Measurements from ENCODE around the gene VAC14.

Gene VAC14

DNA sequence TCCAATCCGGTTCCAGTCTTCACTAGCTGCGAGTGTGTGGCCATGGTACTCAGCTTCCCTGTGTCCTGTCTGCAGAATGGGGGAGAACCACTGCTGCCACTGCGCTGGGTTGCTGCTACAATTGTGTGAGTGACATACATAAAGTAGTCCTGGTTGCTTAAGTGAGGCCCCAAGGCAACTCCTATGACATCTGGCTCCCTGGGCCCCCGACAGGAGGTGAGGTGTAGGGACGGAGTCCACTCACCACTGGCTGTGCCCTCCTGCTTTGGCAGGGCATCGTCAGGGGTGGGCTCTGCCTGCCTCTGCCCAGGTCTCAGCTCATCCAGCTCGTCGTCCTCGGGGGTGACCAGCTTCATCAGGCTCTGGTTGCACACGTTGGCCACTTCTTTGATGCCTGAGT is 20.4 kb downstream of the VAC14 start:
- Mint-ChIP-seq H3K36me3 (ENCODE audit: insufficient read depth) (peaks cover 58% of the 10 kb centered on the region), H3K4me1 (no peaks in the 10 kb centered on the region)
- no peak for DNase-seq (ENCODE audit: low spot score in 2 of 2)

DNA sequence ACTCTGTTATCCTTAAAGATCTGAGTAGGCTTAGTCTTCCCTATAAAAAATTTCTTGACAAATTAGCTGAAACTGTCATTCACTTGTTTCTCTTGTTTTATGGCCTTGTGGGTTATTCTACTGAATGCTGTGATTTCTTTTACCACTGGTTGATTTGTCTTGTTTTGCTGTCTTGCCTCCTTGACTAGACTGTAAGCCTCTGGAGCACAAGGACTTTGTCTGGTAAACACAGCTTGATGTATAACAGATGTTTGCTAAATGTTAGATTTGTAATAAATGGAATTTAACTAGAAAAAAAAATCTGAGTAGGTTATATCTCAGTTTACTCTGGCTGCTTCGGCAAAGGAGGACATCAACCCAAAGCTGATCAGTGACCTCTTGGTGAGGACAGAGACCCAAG is 21.6 kb downstream of the VAC14 start:
- Mint-ChIP-seq H3K27ac (ENCODE audit: low read depth) (no peak overlapping the region), H3K27me3 (no peaks in the 10 kb centered on the region), H3K4me1 (no peaks in the 10 kb centered on the region), H3K36me3 (ENCODE audit: insufficient read depth) (peaks cover 56% of the 10 kb centered on the region), H3K4me3 (no peak overlapping the region), H3K9me3 (no peaks in the 10 kb centered on the region)
- DNase-seq (ENCODE audit: low spot score in 2 of 2) (no peak), ATAC-seq (replicated peaks; ENCODE audit: extremely low read depth, poor library complexity, severe bottlenecking) (no peak)

More for the DNA sequence above, 20.4 kb downstream of the VAC14 start:
- Mint-ChIP-seq H3K27ac (ENCODE audit: low read depth) (no peak overlapping the region), H3K27me3 (no peaks in the 10 kb centered on the region), H3K4me3 (no peak overlapping the region), H3K9me3 (no peaks in the 10 kb centered on the region)
- no peak for ATAC-seq (replicated peaks; ENCODE audit: extremely low read depth, poor library complexity, severe bottlenecking)

DNA sequence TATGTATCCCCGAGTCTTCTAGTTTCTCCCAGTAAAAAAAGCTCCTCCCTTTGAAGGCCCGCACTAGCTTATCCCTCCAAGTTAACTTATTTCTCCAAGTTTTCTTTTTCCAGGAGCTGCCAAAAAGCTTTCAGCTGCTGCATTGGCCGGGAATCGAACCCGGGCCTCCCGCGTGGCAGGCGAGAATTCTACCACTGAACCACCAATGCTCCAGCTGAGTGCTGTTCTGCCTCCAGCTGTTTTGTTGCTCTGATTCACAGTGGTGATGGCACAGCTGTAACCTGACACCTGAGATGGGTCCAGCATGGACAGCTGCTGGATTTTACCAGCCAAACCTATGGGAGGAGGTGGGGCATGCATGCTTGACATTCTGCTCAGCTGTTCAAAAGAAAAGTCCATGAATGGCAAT is 22.1 kb downstream of the VAC14 start:
- no peaks in the 10 kb centered on the region for H3K4me1 Mint-ChIP-seq
- no peak overlapping the region for H3K4me3 Mint-ChIP-seq
- no peak for ATAC-seq (replicated peaks; ENCODE audit: extremely low read depth, poor library complexity, severe bottlenecking)
- DNase-seq (ENCODE audit: low spot score in 2 of 2) = no peak
- peaks cover 54% of the 10 kb centered on the region for H3K36me3 Mint-ChIP-seq (ENCODE audit: insufficient read depth)
- H3K27ac Mint-ChIP-seq (ENCODE audit: low read depth) = peak overlapping the region; percentile 20
- H3K27me3 Mint-ChIP-seq = no peaks in the 10 kb centered on the region
- H3K9me3 Mint-ChIP-seq = no peaks in the 10 kb centered on the region

DNA sequence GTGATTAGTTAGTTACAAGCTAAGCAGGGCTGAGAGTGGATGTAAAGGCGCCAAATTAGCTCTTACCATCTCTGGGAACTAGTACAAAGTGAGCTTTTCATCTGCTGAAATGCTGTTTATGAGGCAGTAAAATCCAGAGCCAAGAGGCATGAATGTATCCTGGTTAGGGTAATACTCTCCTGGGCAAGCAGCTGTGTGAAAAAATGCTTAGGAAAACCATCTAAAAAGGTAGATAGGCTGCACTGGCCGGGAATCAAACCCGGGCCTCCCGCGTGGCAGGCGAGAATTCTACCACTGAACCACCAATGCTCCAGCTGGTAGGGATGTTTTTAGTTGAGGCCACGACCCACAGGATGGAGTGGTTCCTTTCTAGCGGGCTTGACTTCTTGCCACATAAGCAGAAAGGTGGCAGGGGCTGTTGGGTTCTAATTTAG is 23.0 kb downstream of the VAC14 start:
- H3K4me3 Mint-ChIP-seq = no peak overlapping the region
- H3K27me3 Mint-ChIP-seq = no peaks in the 10 kb centered on the region
- H3K36me3 Mint-ChIP-seq (ENCODE audit: insufficient read depth) = peaks cover 51% of the 10 kb centered on the region

DNA sequence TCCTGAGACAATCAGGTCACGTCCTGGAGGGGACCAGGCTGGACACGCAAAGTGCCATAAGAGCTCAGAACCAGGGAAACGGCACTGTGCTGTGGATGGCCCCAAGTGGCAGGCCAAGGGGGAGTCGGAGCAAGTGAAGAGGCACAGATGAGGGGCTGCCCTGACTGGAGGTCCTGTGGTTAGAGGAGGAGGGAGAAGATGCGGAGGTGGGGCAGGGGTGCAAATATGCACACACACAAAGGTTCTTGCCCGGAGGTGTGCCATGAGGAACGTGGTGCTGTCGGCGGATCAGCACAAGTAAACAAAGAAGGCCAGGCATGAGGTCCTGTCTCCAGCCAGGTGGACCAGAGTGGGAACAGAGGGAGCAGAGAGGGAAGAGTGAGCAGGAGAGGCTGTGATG is 23.5 kb downstream of the VAC14 start:
- Mint-ChIP-seq H3K4me3 (no peak overlapping the region), H3K4me1 (no peaks in the 10 kb centered on the region), H3K9me3 (no peaks in the 10 kb centered on the region), H3K27me3 (no peaks in the 10 kb centered on the region), H3K27ac (ENCODE audit: low read depth) (no peak overlapping the region), H3K36me3 (ENCODE audit: insufficient read depth) (peaks cover 47% of the 10 kb centered on the region)
- DNase-seq (ENCODE audit: low spot score in 2 of 2) (no peak), ATAC-seq (replicated peaks; ENCODE audit: extremely low read depth, poor library complexity, severe bottlenecking) (no peak)

More for the DNA sequence above, 23.0 kb downstream of the VAC14 start:
- ATAC-seq (replicated peaks; ENCODE audit: extremely low read depth, poor library complexity, severe bottlenecking) (no peak), DNase-seq (ENCODE audit: low spot score in 2 of 2) (no peak)
- H3K4me1 Mint-ChIP-seq = no peaks in the 10 kb centered on the region
- peak overlapping the region; percentile 20 for H3K27ac Mint-ChIP-seq (ENCODE audit: low read depth)
- H3K9me3 Mint-ChIP-seq = no peaks in the 10 kb centered on the region

DNA sequence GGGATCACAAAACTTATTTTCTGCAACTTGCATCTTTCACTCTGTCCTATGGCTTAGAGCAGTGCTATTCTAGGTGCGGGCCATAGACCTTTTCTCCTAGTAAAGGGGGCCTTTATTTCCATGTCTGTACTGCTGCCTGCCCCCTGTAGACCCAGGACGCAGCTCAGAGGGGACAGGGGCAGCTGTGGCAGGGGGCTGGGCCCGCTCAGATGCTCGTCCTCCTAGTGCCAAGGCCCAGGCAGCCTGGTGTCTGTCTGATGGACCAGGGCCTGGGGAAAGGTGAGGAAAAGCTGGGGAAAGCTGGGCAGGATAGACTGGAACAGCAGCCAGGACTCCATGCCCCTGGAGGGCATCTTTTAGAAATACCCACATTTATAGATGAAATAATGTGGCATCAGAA is 25.6 kb downstream of the VAC14 start:
- Mint-ChIP-seq H3K4me3 (no peak overlapping the region), H3K27me3 (no peaks in the 10 kb centered on the region), H3K27ac (ENCODE audit: low read depth) (peak overlapping the region; percentile 29), H3K4me1 (no peaks in the 10 kb centered on the region), H3K9me3 (no peaks in the 10 kb centered on the region), H3K36me3 (ENCODE audit: insufficient read depth) (peaks cover 40% of the 10 kb centered on the region)
- no peak for DNase-seq (ENCODE audit: low spot score in 2 of 2)
- ATAC-seq (replicated peaks; ENCODE audit: extremely low read depth, poor library complexity, severe bottlenecking) = no peak

DNA sequence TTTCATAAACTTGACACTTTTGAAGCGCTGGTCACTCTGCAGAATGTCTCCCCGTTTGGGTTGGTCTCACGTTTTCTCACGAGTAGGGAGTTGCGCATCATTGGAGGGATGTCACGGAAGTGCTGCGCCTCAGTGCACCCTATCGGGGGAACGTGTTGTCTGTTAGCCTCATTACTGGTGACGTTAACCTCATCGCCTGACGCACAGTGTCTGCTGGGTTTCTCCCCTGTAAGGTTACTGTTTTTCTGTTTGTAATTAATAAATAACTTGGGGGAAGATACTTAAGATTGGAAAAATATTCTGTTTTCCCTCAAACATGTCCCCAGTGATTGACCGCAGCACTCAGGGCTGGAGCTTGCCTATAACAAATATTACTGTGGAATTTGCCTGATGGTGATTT is 26.7 kb downstream of the VAC14 start:
- Mint-ChIP-seq H3K9me3 (no peaks in the 10 kb centered on the region), H3K27me3 (no peaks in the 10 kb centered on the region), H3K27ac (ENCODE audit: low read depth) (no peak overlapping the region), H3K36me3 (ENCODE audit: insufficient read depth) (peaks cover 36% of the 10 kb centered on the region), H3K4me3 (no peak overlapping the region), H3K4me1 (peaks cover 5% of the 10 kb centered on the region)
- ATAC-seq (replicated peaks; ENCODE audit: extremely low read depth, poor library complexity, severe bottlenecking) (no peak), DNase-seq (ENCODE audit: low spot score in 2 of 2) (no peak)

DNA sequence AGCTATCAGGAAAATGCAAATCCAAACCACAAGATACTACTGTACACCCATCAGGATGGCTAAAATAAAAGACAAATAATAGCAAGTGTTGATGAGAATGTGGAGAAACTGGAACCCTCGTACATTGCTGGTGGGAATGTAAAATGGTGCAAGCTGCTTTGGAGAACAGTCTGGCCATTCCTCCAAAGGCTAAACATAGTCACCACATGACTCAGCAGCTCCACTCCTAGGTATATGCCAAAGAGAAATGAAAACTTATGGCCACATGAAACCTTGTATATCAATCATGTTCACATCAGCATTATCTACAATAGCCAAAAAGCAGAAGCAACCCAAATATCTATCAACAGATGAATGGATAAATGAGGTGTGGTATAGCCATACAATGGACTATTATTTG is 28.5 kb downstream of the VAC14 start:
- Mint-ChIP-seq H3K36me3 (ENCODE audit: insufficient read depth) (peaks cover 26% of the 10 kb centered on the region), H3K4me1 (peaks cover 5% of the 10 kb centered on the region), H3K9me3 (no peaks in the 10 kb centered on the region), H3K27me3 (no peaks in the 10 kb centered on the region), H3K27ac (ENCODE audit: low read depth) (no peak overlapping the region), H3K4me3 (no peak overlapping the region)
- ATAC-seq (replicated peaks; ENCODE audit: extremely low read depth, poor library complexity, severe bottlenecking) (no peak), DNase-seq (ENCODE audit: low spot score in 2 of 2) (no peak)

DNA sequence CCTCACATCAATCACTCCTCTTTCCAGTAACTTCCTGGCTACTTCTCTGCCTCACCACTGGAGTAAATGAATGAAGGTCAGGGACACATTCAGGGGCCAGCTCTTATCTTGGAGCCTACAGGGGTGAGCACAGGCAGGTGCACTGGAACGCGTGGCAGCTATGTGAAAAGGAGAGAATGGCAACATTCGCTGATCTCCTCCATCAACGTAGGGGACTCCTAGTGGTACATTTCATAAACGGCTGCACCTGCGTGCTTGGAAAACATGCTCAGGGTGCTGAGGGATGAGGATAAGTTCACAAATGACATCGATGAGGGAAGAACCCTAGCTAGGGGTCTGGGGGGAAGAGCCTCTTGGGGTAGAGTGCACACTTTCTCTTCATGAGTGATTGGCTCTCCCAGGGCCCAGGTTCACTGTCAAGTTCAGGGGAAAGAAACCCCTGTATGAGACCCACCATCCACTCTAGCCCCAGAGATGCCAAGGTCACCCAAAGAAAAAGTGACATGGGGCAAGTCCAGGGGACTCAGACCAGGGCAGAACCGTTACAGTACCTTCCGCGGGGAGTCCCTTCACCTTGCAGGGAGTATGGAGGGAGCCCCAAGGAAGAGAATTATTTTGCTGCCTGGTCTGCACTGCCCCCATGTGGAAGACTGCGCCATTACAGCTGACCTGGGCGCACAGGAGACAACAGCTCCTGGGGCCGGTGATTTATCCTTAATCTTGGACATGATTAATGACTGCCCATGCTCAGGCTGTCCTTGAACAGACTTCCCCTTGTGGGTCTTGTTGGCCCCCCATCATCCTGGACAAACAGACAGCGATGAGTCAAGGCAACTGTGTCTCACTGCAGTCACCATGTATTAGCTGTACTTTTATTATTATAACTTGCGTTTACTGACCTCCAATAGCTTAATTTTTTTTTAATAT is 30.1 kb downstream of the VAC14 start:
- Mint-ChIP-seq H3K4me1 (peaks cover 5% of the 10 kb centered on the region), H3K27ac (ENCODE audit: low read depth) (no peak overlapping the region), H3K9me3 (no peaks in the 10 kb centered on the region), H3K36me3 (ENCODE audit: insufficient read depth) (peaks cover 19% of the 10 kb centered on the region), H3K27me3 (no peaks in the 10 kb centered on the region), H3K4me3 (no peak overlapping the region)
- ATAC-seq (replicated peaks; ENCODE audit: extremely low read depth, poor library complexity, severe bottlenecking) (no peak), DNase-seq (ENCODE audit: low spot score in 2 of 2) (peak; percentile 24 to 46)

DNA sequence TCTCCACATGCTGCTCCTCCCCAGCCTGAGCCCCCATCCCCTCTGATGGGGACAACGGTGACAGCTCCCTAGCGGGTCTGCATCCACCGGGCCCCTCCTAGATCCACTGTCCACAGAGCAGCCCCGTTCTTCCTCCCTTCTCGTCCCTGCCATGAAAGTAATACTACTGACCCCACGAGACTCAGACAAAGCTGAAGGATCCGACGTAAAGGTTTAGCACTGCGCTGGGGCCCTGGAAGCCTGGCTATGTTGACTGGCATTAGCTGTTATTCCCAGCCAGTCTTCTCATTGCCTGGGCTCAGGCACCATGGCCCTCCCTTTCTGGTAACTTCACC is 30.7 kb downstream of the VAC14 start:
- no peak overlapping the region for H3K27ac Mint-ChIP-seq (ENCODE audit: low read depth)

DNA sequence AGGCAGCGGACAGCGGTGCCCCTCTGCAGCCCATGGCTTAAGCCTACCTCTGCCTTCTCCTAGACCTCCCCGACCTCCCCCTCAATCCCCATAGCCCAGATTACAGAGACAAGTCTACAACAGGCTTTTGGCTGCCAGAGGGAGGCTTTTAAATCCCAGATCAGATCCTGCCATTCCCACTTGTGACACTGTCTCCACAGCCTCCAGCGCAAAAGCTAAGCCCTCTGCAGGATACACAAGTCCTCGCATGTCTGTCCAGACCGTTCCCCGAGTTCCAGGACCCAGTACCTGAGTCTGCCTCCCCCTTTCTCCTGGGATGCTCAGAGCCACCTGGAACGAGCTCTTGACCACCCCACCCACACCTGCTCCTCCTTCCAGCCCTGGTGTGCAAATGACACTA is 31.2 kb downstream of the VAC14 start:
- DNase-seq (ENCODE audit: low spot score in 2 of 2) (no peak), ATAC-seq (replicated peaks; ENCODE audit: extremely low read depth, poor library complexity, severe bottlenecking) (no peak)
- no peaks in the 10 kb centered on the region for H3K27me3 Mint-ChIP-seq
- H3K36me3 Mint-ChIP-seq (ENCODE audit: insufficient read depth) = peaks cover 19% of the 10 kb centered on the region
- H3K4me1 Mint-ChIP-seq = peaks cover 5% of the 10 kb centered on the region
- no peak overlapping the region for H3K27ac Mint-ChIP-seq (ENCODE audit: low read depth)
- no peak overlapping the region for H3K4me3 Mint-ChIP-seq
- no peaks in the 10 kb centered on the region for H3K9me3 Mint-ChIP-seq

More for the DNA sequence above, 30.7 kb downstream of the VAC14 start:
- Mint-ChIP-seq H3K4me1 (peaks cover 5% of the 10 kb centered on the region), H3K9me3 (no peaks in the 10 kb centered on the region), H3K36me3 (ENCODE audit: insufficient read depth) (peaks cover 19% of the 10 kb centered on the region), H3K4me3 (no peak overlapping the region), H3K27me3 (no peaks in the 10 kb centered on the region)
- no peak for ATAC-seq (replicated peaks; ENCODE audit: extremely low read depth, poor library complexity, severe bottlenecking)
- DNase-seq (ENCODE audit: low spot score in 2 of 2) = no peak

DNA sequence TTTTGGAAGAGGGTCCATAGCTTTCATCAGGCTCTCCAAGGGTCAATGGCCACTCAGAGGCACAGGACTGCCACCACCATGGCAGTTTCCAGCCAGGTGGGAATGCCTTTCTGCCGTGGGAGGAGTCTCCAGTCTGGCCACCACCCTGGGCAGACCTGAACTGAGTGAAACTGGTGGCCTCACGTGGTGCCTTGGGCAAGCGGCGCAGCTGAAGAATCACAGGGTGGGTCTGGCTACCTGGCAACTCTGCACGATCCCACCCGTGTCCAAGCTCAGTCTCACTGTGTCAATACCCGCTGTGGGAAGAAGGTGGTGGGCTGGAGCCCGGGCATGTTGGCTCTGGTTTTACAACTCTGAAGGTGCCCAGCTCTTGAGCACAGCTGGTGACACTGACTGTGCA is 31.8 kb downstream of the VAC14 start:
- no peak for DNase-seq (ENCODE audit: low spot score in 2 of 2)
- no peak overlapping the region for H3K4me3 Mint-ChIP-seq
- peaks cover 13% of the 10 kb centered on the region for H3K36me3 Mint-ChIP-seq (ENCODE audit: insufficient read depth)
- H3K27me3 Mint-ChIP-seq = no peaks in the 10 kb centered on the region
- H3K9me3 Mint-ChIP-seq = no peaks in the 10 kb centered on the region
- no peak for ATAC-seq (replicated peaks; ENCODE audit: extremely low read depth, poor library complexity, severe bottlenecking)
- peaks cover 5% of the 10 kb centered on the region for H3K4me1 Mint-ChIP-seq
- no peak overlapping the region for H3K27ac Mint-ChIP-seq (ENCODE audit: low read depth)

DNA sequence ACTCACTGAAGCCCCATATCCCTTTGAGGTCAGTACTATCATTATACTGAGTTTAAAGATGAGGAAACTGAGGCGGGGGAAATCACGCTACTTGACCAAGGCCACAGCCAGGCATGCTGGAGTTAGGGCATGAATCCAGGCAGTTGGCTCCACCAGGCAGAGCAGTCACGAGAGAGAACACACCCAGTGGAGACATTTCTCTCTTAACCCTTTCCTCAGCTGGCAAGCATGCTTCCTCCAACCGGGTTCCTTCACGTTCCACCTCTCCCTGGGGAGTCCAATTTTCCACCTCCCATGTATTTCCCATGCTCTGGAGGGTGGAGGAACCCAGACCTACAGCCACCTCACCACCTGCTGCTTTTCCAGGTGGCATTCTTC is 32.8 kb downstream of the VAC14 start:
- no peak overlapping the region for H3K27ac Mint-ChIP-seq (ENCODE audit: low read depth)
- no peak for DNase-seq (ENCODE audit: low spot score in 2 of 2)

More for the DNA sequence above, 32.8 kb downstream of the VAC14 start:
- Mint-ChIP-seq H3K4me1 (peaks cover 5% of the 10 kb centered on the region), H3K27me3 (no peaks in the 10 kb centered on the region), H3K9me3 (no peaks in the 10 kb centered on the region), H3K4me3 (no peak overlapping the region), H3K36me3 (ENCODE audit: insufficient read depth) (peaks cover 15% of the 10 kb centered on the region)
- no peak for ATAC-seq (replicated peaks; ENCODE audit: extremely low read depth, poor library complexity, severe bottlenecking)

All from central memory CD8-positive, alpha-beta T cell (primary cell).